T-helper 2 cell (primary cell): ENCODE results near the gene SIPA1L3.
"Not testable (repeated sequence)": the region's sequence is repeated elsewhere in the genome, so short reads cannot be mapped to it uniquely, and the experiment has no call there.

Experiments
- DNase-seq, 5 experiments: peaks; one replicate each; pipeline versions ENCODE4 v3.0.0 to v3.0.0-alpha.2; 2012 to 2022

SIPA1L3 gene

GRCh38 chr19:38024992-38025908 is 118.2 kb downstream of the SIPA1L3 start:
- DNase-seq = no peak

GRCh38 chr19:38025909-38026307 is 118.9 kb downstream of the SIPA1L3 start:
- no peak for DNase-seq

- DNase-seq = no peak
Measured at GRCh38 chr19:38028913-38029510, 122.0 kb downstream of the SIPA1L3 start.

- DNase-seq = not testable (repeated sequence)
Measured at GRCh38 chr19:38030001-38030400, 123.0 kb downstream of the SIPA1L3 start.

GRCh38 chr19:38030686-38031422 is 123.8 kb downstream of the SIPA1L3 start:
- DNase-seq = no peak

- no peak for DNase-seq
Measured at GRCh38 chr19:38031423-38031770, 124.4 kb downstream of the SIPA1L3 start.

GRCh38 chr19:38032151-38032550 is 125.1 kb downstream of the SIPA1L3 start:
- no peak for DNase-seq

GRCh38 chr19:38032951-38033350 is 125.9 kb downstream of the SIPA1L3 start:
- no peak for DNase-seq

GRCh38 chr19:38033658-38034491 is 126.9 kb downstream of the SIPA1L3 start:
- DNase-seq = no peak

- no peak for DNase-seq
Measured at GRCh38 chr19:38034492-38034860, 127.5 kb downstream of the SIPA1L3 start.

- no peak for DNase-seq
Measured at GRCh38 chr19:38035515-38036495, 128.8 kb downstream of the SIPA1L3 start.

GRCh38 chr19:38036707-38037611 is 130.0 kb downstream of the SIPA1L3 start:
- no peak for DNase-seq

GRCh38 chr19:38039966-38040365 is 133.0 kb downstream of the SIPA1L3 start:
- DNase-seq = no peak

- DNase-seq = no peak
Measured at GRCh38 chr19:38042132-38042531, 135.1 kb downstream of the SIPA1L3 start.

GRCh38 chr19:38043649-38044144 is 136.7 kb downstream of the SIPA1L3 start:
- DNase-seq = no peak

GRCh38 chr19:38044267-38045111 is 137.5 kb downstream of the SIPA1L3 start:
- no peak for DNase-seq

- DNase-seq = no peak
Measured at GRCh38 chr19:38045554-38046253, 138.7 kb downstream of the SIPA1L3 start.

- DNase-seq = no peak
Measured at GRCh38 chr19:38046254-38047048, 139.4 kb downstream of the SIPA1L3 start.
